BLaER1 treated with 17β-estradiol and CSF1 and Interleukin-3, amounts not matched to agents 10 nM and 100 nM (cell line): ENCODE results near the gene ACTA1.

Experiments used
- H3K27ac ChIP-seq, 11 experiments: shearing (Covaris generic); formaldehyde crosslinking; 2 replicates each; pipeline ENCODE4 v1.8.1; 2022
- H3K27me3 ChIP-seq, 11 experiments: shearing (Covaris generic); formaldehyde crosslinking; 2 replicates each; pipeline ENCODE4 v1.8.1; 2022
- H3K36me3 ChIP-seq, 11 experiments: shearing (Covaris generic); formaldehyde crosslinking; 2 replicates each; pipeline ENCODE4 v1.8.1; 2022
- H3K4me1 ChIP-seq, 10 experiments: shearing (Covaris generic); formaldehyde crosslinking; 2 replicates each; pipeline ENCODE4 v1.8.1; 2022
- H3K4me2 ChIP-seq, 11 experiments: shearing (Covaris generic); formaldehyde crosslinking; 2 replicates each; pipeline ENCODE4 v1.8.1; 2022
- H3K4me3 ChIP-seq, 10 experiments: shearing (Covaris generic); formaldehyde crosslinking; 2 replicates each; pipeline ENCODE4 v1.8.1; 2022
- H3K9ac ChIP-seq, 11 experiments: shearing (Covaris generic); formaldehyde crosslinking; 2 replicates each; pipeline ENCODE4 v1.8.1; 2022
- H3K9me3 ChIP-seq, 11 experiments: shearing (Covaris generic); formaldehyde crosslinking; replicated peaks in 1 of 11; 2 replicates each; pipeline ENCODE4 v1.8.1; 2022
- H4K20me1 ChIP-seq, 11 experiments: shearing (Covaris generic); formaldehyde crosslinking; 2 replicates each; pipeline ENCODE4 v1.8.1; 2022
- Cebpa-rat ChIP-seq, 11 experiments: shearing (Covaris generic); IDR thresholded peaks; 2 replicates each; pipeline ENCODE4 v1.8.1; 2022

ACTA1 gene

DNA sequence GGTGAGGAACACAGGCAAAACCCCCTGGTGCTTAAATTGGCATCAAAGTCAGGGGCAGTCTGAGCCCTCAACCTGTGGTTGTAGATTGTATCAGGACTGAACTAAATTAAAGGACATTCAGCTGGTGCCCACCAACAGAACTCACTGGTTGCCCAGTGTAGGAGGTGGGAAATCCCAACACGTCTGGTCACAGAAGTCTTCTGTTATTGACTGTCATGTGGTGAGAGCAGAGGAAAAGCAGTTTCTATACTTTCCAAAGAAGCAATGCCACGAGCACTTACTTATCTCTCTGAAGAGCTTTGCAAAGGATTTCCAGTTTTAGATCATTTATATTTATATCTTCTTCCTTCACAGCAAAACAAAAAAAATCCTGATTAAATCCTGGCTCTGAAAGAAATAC is 15.0 kb upstream of the ACTA1 start:
- H3K36me3 ChIP-seq, result peaks cover 76 to 100% (median 87%) of the 10 kb centered on the region in 11 experiments

DNA sequence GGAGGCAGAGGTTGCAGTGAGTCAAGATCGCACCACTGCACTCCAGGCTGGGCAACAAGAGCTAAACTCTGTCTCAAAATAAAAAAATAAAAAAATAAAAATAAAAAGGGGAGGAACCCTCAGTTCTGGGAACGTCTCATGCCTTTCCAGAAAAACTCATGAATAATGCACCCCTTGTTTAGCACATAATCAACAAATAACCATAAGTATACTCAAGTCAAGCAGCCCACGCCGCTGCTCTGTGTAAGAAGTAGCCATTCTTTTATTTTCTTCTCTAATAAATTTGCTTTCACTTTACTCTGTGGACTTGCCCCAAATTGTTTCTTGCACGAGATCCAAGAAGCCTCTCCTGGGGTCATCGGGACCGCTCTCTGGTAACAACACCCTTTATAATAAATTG is 14.5 kb upstream of the ACTA1 start:
- no peak overlapping the region for H3K4me3 ChIP-seq
- H4K20me1 ChIP-seq, result no peaks in the 10 kb centered on the region
- H3K9me3 ChIP-seq, result no peaks in the 10 kb centered on the region
- no peaks in the 10 kb centered on the region for H3K27me3 ChIP-seq
- no peak overlapping the region for H3K27ac ChIP-seq
- peaks cover 81 to 100% (median 91%) of the 10 kb centered on the region in 11 experiments for H3K36me3 ChIP-seq
- H3K4me1 ChIP-seq, result no peaks in the 10 kb centered on the region
- no peak overlapping the region for H3K4me2 ChIP-seq
- H3K9ac ChIP-seq, result no peak overlapping the region
- no peak for TF ChIP-seq Cebpa-rat (IDR thresholded peaks at IDR 0.05)

More for the DNA sequence above, 15.0 kb upstream of the ACTA1 start:
- H3K9me3 ChIP-seq, result no peaks in the 10 kb centered on the region
- no peaks in the 10 kb centered on the region for H3K4me1 ChIP-seq
- no peaks in the 10 kb centered on the region for H4K20me1 ChIP-seq
- H3K27ac ChIP-seq, result no peak overlapping the region
- no peak overlapping the region for H3K9ac ChIP-seq
- H3K4me3 ChIP-seq, result no peak overlapping the region
- no peak for TF ChIP-seq Cebpa-rat (IDR thresholded peaks at IDR 0.05)
- no peaks in the 10 kb centered on the region for H3K27me3 ChIP-seq
- no peak overlapping the region for H3K4me2 ChIP-seq

DNA sequence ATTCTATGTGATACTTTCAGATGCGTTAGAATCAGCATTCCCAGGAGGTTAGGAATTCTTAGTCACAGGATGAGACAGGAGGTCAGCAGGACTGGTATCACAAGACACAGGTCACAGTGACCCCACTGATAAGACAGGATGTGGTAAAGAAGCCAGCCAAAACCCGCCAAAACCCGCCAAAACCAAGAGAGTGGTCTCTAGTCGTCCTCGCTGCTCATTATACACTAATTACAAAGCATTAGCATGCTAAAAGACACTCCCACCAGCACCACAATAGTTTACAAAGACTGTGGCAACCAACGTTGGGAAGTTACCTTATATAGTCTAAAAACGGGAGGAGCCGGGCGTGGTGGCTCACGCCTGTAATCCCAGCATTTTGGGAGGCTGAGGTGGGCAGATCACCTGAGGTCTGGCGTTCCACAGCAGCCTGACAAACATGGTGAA is 13.9 kb upstream of the ACTA1 start:
- Histone ChIP-seq H3K36me3 (peaks cover 86 to 100% (median 93%) of the 10 kb centered on the region in 11 experiments), H3K4me1 (no peaks in the 10 kb centered on the region), H3K4me3 (no peak overlapping the region), H4K20me1 (no peaks in the 10 kb centered on the region), H3K9me3 (no peaks in the 10 kb centered on the region), H3K9ac (no peak overlapping the region), H3K27me3 (no peaks in the 10 kb centered on the region), H3K27ac (no peak overlapping the region), H3K4me2 (no peak overlapping the region)
- TF ChIP-seq Cebpa-rat (IDR thresholded peaks at IDR 0.05), result no peak

DNA sequence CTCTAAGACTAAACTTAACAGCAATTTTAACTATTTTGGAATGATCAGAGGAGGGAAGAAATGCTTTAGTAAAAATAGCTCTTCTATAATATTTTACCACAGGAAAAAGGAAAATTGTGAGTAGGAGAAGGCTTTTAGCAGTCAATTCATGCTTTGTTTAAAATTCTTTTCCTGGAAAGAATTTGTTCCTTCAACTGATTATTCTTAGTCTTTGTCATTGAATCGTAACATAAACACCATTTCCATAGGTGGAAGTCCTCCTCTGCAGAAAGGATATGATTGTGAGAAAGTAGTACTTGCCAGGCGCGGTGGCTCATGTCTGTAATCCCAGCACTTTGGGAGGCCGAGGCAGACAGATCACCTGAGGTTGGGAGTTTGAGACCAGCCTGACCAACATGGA is 11.9 kb upstream of the ACTA1 start:
- H3K36me3 ChIP-seq, result peaks cover 86 to 100% (median 93%) of the 10 kb centered on the region in 11 experiments
- no peaks in the 10 kb centered on the region for H3K27me3 ChIP-seq
- no peaks in the 10 kb centered on the region for H3K9me3 ChIP-seq
- no peak overlapping the region for H3K9ac ChIP-seq
- no peak overlapping the region for H3K27ac ChIP-seq
- H3K4me3 ChIP-seq, result no peak overlapping the region
- H4K20me1 ChIP-seq, result peaks cover 0 to under 1% (median 0%) of the 10 kb centered on the region in 11 experiments; a peak in 1 of 22 replicates
- no peak for TF ChIP-seq Cebpa-rat (IDR thresholded peaks at IDR 0.05)
- no peaks in the 10 kb centered on the region for H3K4me1 ChIP-seq
- H3K4me2 ChIP-seq, result no peak overlapping the region

DNA sequence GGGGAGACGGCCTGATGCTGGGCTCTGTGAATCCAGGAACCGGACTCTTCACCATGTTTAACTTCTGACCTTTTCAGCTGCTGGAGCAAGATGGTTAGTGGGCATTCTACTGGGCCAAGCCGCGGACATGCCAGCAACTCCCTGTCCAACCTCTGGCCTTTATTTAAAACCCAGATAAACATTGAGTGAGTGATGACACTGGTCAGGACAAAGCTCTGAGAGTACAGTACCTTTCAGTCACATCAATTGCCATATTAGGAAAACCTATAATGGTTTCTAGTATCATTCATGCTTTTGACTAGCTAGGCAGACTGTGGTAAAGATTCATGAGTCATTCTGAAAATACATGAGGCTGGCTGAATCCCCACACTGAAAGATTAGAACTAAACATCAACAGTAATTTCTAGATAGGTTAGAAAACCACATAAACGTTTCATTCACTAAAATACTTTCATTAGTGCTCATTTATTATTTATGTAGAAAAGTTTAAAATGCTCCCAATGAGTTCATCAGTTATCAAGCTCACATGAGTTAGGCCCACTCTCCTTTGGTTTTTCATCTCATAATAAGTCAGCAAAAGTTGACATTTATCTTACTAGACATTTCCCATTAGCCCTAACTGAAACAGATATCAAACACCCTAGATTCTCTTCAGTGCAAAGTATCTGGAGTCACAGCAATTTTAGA is 7.1 kb upstream of the ACTA1 start:
- TF ChIP-seq Cebpa-rat (IDR thresholded peaks at IDR 0.05), result no peak
- Histone ChIP-seq H3K9me3 (no peaks in the 10 kb centered on the region), H3K27ac (no peak overlapping the region), H4K20me1 (peaks cover 0 to 3% (median 0%) of the 10 kb centered on the region in 11 experiments; a peak in 3 of 22 replicates), H3K4me3 (no peak overlapping the region), H3K4me1 (no peaks in the 10 kb centered on the region), H3K9ac (no peak overlapping the region), H3K4me2 (no peak overlapping the region), H3K27me3 (no peaks in the 10 kb centered on the region; a peak in 3 of 22 replicates), H3K36me3 (peaks cover 58 to 74% (median 69%) of the 10 kb centered on the region in 11 experiments)

DNA sequence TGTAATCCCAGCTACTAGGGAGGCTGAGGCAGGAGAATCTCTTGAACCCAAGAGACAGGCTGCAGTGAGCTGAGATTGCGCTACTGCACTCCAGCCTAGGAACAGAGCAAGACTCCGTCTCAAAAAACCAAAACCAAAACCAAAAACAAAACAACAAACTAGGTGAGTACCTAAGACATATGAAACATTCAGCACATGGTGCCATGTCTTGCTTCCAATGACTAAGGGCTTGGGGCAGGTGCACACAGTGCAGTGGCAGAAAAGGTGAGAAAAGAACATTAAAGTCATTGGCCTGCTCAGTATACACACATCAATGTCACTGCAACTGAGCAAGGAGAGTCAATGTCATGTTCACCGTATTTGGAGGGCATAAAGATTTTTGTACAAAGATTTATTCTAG is 4.1 kb upstream of the ACTA1 start:
- Histone ChIP-seq H3K27ac (no peak overlapping the region), H4K20me1 (peaks cover 0 to 3% (median 0%) of the 10 kb centered on the region in 11 experiments; a peak in 4 of 22 replicates), H3K4me1 (no peaks in the 10 kb centered on the region), H3K36me3 (peaks cover 33 to 45% (median 40%) of the 10 kb centered on the region in 11 experiments), H3K9ac (no peak overlapping the region), H3K27me3 (peaks cover 12 to 27% (median 23%) of the 10 kb centered on the region in 11 experiments), H3K4me2 (no peak overlapping the region), H3K9me3 (peaks cover 0 to 15% (median 7%) of the 10 kb centered on the region in 11 experiments; a peak in 11 of 22 replicates), H3K4me3 (no peak overlapping the region)
- TF ChIP-seq Cebpa-rat (IDR thresholded peaks at IDR 0.05), result no peak

DNA sequence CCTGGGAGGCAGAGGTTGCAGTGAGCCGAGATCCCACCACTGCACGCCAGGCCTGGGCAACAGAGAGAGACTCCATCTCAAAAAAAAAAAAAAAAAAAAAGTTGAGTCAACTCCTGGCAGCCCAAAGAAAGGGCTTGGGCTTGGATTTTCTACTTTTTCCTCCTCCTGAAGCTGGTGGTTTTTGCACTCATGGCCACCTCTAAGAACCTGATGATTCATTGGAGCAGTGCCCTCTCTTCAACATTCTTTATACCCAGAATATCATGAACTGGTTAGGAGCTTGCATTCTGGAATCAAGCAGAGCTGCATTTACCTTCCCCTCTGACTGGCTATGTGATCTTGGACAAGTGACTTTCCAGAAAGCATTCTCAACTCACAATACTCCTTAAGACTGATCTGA is 3.5 kb upstream of the ACTA1 start:
- H3K36me3 ChIP-seq, result peaks cover 27 to 39% (median 34%) of the 10 kb centered on the region in 11 experiments
- H3K27me3 ChIP-seq, result peaks cover 12 to 30% (median 24%) of the 10 kb centered on the region in 11 experiments
- H3K9me3 ChIP-seq, result peaks cover 0 to 21% (median 12%) of the 10 kb centered on the region in 11 experiments; a peak in 12 of 22 replicates
- peaks cover 0 to 3% (median 0%) of the 10 kb centered on the region in 11 experiments; a peak in 4 of 22 replicates for H4K20me1 ChIP-seq
- H3K27ac ChIP-seq, result no peak overlapping the region
- TF ChIP-seq Cebpa-rat (IDR thresholded peaks at IDR 0.05), result no peak
- no peak overlapping the region for H3K4me2 ChIP-seq
- H3K4me1 ChIP-seq, result no peaks in the 10 kb centered on the region
- no peak overlapping the region for H3K4me3 ChIP-seq
- H3K9ac ChIP-seq, result no peak overlapping the region

DNA sequence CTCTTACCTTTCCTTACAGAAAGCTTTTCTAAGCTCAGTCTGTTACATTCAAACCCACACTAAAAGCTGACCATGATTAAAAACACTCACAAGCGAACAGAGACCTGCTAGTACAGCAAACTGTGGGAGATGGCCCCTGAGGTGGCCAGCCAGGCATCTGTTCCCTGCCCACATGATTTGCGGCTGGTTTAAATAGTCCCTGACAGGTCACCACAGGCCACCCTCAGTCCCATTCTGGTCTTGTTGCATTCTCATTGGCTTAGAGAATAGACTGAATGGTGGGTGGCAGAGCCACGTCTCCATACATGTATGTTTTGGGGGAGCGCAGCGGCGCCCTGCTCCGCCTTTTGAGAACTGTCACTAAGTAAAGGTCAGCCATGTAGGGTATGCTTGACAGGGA is 2.3 kb upstream of the ACTA1 start:
- H3K4me2 ChIP-seq, result no peak overlapping the region
- H3K27me3 ChIP-seq, result peaks cover 12 to 30% (median 24%) of the 10 kb centered on the region in 11 experiments
- H3K9me3 ChIP-seq, result peaks cover 0 to 31% (median 12%) of the 10 kb centered on the region in 11 experiments; a peak in 13 of 22 replicates
- H3K9ac ChIP-seq, result no peak overlapping the region
- H3K4me3 ChIP-seq, result no peak overlapping the region
- no peaks in the 10 kb centered on the region for H3K4me1 ChIP-seq
- H4K20me1 ChIP-seq, result peaks cover 0 to 3% (median 0%) of the 10 kb centered on the region in 11 experiments; a peak in 4 of 22 replicates
- no peak for TF ChIP-seq Cebpa-rat (IDR thresholded peaks at IDR 0.05)
- H3K27ac ChIP-seq, result no peak overlapping the region
- peaks cover 15 to 26% (median 22%) of the 10 kb centered on the region in 11 experiments for H3K36me3 ChIP-seq

DNA sequence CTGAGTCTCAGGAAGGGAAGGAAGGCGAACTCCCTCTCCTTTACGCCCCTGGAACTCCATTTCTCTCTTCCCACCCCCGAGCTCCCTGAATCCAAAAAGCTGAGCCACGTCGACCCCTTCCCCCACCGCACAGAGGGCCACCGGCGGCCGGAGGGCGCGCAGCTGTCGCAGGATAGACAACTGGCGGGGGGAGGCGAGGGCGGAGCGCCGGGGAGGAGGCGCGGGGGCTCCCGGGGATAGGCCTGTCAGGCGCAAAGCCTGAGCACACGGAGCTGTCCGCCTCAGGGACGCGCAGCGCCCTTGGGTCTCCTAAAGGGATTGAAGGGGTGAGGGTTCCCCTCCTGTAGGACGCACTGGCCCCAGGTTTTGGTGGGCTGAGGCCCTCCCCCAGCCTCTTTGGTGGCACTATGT is 752 bp upstream of the ACTA1 start:
- Histone ChIP-seq H4K20me1 (no peaks in the 10 kb centered on the region; a peak in 3 of 22 replicates), H3K27ac (no peak overlapping the region), H3K4me3 (no peak overlapping the region), H3K9me3 (peaks cover 0 to 32% (median 12%) of the 10 kb centered on the region in 11 experiments; a peak in 13 of 22 replicates), H3K27me3 (peaks cover 12 to 30% (median 24%) of the 10 kb centered on the region in 11 experiments), H3K4me2 (no peak overlapping the region), H3K36me3 (peaks cover under 1 to 11% (median 8%) of the 10 kb centered on the region in 11 experiments; a peak in 18 of 22 replicates), H3K4me1 (no peaks in the 10 kb centered on the region), H3K9ac (no peak overlapping the region)
- no peak for TF ChIP-seq Cebpa-rat (IDR thresholded peaks at IDR 0.05)
